ENCODE measurements around the gene LIFR.

LIFR gene

DNA sequence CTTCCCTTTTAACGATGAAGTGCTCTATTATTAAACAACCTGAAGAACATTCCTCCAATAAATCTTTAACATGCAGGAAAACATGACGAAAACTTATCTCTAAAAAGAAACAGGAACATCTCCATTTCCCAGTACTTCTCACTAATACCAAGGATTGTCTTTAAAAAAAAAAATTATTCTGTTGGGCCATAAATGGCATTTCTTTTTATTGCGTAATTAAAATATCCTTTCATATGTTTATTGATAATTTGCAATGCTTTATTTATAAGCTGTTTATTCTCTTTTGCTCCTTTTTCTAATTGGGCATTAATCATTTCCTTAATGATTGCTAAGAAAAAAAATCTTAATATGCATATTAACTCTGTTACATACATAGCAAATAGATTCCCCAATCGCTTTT lies 18.9 kb downstream of the LIFR start:
- Histone ChIP-seq H3K4me3 (ENCODE audit: low read depth, low read length) (no peak overlapping the region), H2BK5ac (ENCODE audit: low read depth, low read length, poor library complexity) (no peak overlapping the region), H2BK120ac (ENCODE audit: insufficient read depth, low read length, poor library complexity) (no peak overlapping the region), H3K23ac (ENCODE audit: low read length) (no peak overlapping the region), H3K9ac (ENCODE audit: low read length) (no peak overlapping the region), H3K27me3 (ENCODE audit: insufficient read depth, low read length) (no peaks in the 10 kb centered on the region), H3K9me3 (ENCODE audit: insufficient read depth, low read depth, low read length) (no peaks in the 10 kb centered on the region), H3K4ac (ENCODE audit: low read depth, low read length) (no peak overlapping the region), H2AK5ac (ENCODE audit: low read length) (no peak overlapping the region), H3K14ac (ENCODE audit: low read length) (no peak overlapping the region), H4K8ac (ENCODE audit: low read depth, low read length) (no peak overlapping the region), H2BK12ac (ENCODE audit: low read length) (no peak overlapping the region), H4K12ac (ENCODE audit: low read depth, low read length) (no peak overlapping the region), H2AFZ (ENCODE audit: insufficient read depth, low read length, poor library complexity) (no peak overlapping the region), H4K91ac (ENCODE audit: low read depth, low read length) (no peak overlapping the region), H3K79me1 (ENCODE audit: low read length) (no peaks in the 10 kb centered on the region), H3K79me2 (ENCODE audit: control insufficient read depth, insufficient read depth, low read length, poor library complexity) (no peaks in the 10 kb centered on the region), H3K4me1 (ENCODE audit: control insufficient read depth in 1 of 2, insufficient read depth in 2 of 2, low read length in 2 of 2) (peaks cover 0 to 2% of the 10 kb centered on the region in 2 experiments), H3K27ac (ENCODE audit: low read depth, low read length) (no peak overlapping the region), H3K4me2 (ENCODE audit: low read length) (no peak overlapping the region), H3K18ac (ENCODE audit: low read length) (no peak overlapping the region), H3K36me3 (ENCODE audit: control insufficient read depth in 1 of 2, insufficient read depth in 2 of 2, low read length in 2 of 2) (peaks cover 0 to under 1% of the 10 kb centered on the region in 2 experiments)
- DNase-seq, result no peak
- no CpG with 5 or more reads among the region's 4 CpGs for WGBS (ENCODE audit: extremely low coverage, insufficient coverage, insufficient read length)

DNA sequence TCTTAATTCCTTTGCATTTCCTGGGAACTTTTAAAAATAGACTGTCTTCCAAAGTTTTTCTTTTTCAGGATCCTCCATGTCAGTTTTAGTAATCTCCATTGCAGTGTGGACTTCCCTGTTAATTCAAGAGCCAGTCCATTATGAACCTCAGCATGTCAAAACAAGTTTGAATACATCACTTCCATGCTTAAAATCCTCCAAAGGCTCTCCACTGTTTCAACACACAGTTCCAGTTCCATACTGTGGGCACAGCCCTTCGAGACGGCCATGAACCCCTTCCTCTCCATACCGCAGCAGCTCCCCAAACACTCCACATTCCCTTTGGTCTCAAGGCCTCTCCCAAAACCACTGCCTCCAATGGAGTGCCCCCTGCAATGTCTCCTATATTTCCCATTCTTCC lies 19.5 kb downstream of the LIFR start:
- no peak overlapping the region for H3K23ac ChIP-seq (ENCODE audit: low read length)
- H3K36me3 ChIP-seq (ENCODE audit: control insufficient read depth in 1 of 2, insufficient read depth in 2 of 2, low read length in 2 of 2), result no peaks in the 10 kb centered on the region
- no peaks in the 10 kb centered on the region for H3K27me3 ChIP-seq (ENCODE audit: insufficient read depth, low read length)
- H2BK12ac ChIP-seq (ENCODE audit: low read length), result no peak overlapping the region
- peaks cover 2% of the 10 kb centered on the region for H3K79me2 ChIP-seq (ENCODE audit: control insufficient read depth, insufficient read depth, low read length, poor library complexity)
- H2BK5ac ChIP-seq (ENCODE audit: low read depth, low read length, poor library complexity), result no peak overlapping the region
- H3K4me1 ChIP-seq (ENCODE audit: control insufficient read depth in 1 of 2, insufficient read depth in 2 of 2, low read length in 2 of 2), result peaks cover 0 to 2% of the 10 kb centered on the region in 2 experiments
- H2AK5ac ChIP-seq (ENCODE audit: low read length), result no peak overlapping the region
- no peaks in the 10 kb centered on the region for H3K9me3 ChIP-seq (ENCODE audit: insufficient read depth, low read depth, low read length)
- no CpG with 5 or more reads among the region's 3 CpGs for WGBS (ENCODE audit: extremely low coverage, insufficient coverage, insufficient read length)
- no peak overlapping the region for H2BK120ac ChIP-seq (ENCODE audit: insufficient read depth, low read length, poor library complexity)
- H3K27ac ChIP-seq (ENCODE audit: low read depth, low read length), result no peak overlapping the region
- H3K79me1 ChIP-seq (ENCODE audit: low read length), result no peaks in the 10 kb centered on the region
- no peak overlapping the region for H3K4me3 ChIP-seq (ENCODE audit: low read depth, low read length)
- no peak overlapping the region for H4K12ac ChIP-seq (ENCODE audit: low read depth, low read length)
- H3K9ac ChIP-seq (ENCODE audit: low read length), result no peak overlapping the region
- no peak overlapping the region for H3K14ac ChIP-seq (ENCODE audit: low read length)
- DNase-seq, result no peak
- no peak overlapping the region for H4K91ac ChIP-seq (ENCODE audit: low read depth, low read length)
- H4K8ac ChIP-seq (ENCODE audit: low read depth, low read length), result no peak overlapping the region
- H3K18ac ChIP-seq (ENCODE audit: low read length), result no peak overlapping the region
- peak overlapping the region; percentile 15 for H3K4ac ChIP-seq (ENCODE audit: low read depth, low read length)
- no peak overlapping the region for H3K4me2 ChIP-seq (ENCODE audit: low read length)
- no peak overlapping the region for H2AFZ ChIP-seq (ENCODE audit: insufficient read depth, low read length, poor library complexity)

DNA sequence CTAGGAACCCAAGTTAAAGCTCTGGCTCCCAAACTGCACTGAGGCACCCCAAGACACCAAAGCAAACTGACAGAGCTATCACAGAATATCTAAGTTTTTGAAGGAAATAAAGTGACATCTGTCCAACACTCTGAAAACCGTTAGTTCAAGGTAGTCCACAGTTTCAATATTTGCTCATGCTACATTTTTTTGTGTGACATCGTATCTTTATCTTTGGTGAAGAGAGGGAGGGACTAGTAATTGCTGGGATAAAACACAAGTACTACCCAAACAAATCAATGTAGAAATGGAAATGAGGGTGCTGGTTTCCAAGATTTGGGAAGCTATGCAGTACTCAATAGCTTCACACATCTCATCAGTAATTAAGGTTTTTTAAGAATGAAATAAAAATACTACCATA lies 20.6 kb downstream of the LIFR start:
- no CpG with 5 or more reads among the region's 2 CpGs for WGBS (ENCODE audit: extremely low coverage, insufficient coverage, insufficient read length)
- H3K9me3 ChIP-seq (ENCODE audit: insufficient read depth, low read depth, low read length), result no peaks in the 10 kb centered on the region
- H2BK12ac ChIP-seq (ENCODE audit: low read length), result no peak overlapping the region
- no peak overlapping the region for H4K91ac ChIP-seq (ENCODE audit: low read depth, low read length)
- H3K18ac ChIP-seq (ENCODE audit: low read length), result no peak overlapping the region
- H2BK5ac ChIP-seq (ENCODE audit: low read depth, low read length, poor library complexity), result no peak overlapping the region
- H2BK120ac ChIP-seq (ENCODE audit: insufficient read depth, low read length, poor library complexity), result no peak overlapping the region
- no peaks in the 10 kb centered on the region for H3K36me3 ChIP-seq (ENCODE audit: control insufficient read depth in 1 of 2, insufficient read depth in 2 of 2, low read length in 2 of 2)
- no peak for DNase-seq
- H4K8ac ChIP-seq (ENCODE audit: low read depth, low read length), result no peak overlapping the region
- H3K4me3 ChIP-seq (ENCODE audit: low read depth, low read length), result no peak overlapping the region
- H3K27ac ChIP-seq (ENCODE audit: low read depth, low read length), result no peak overlapping the region
- H3K23ac ChIP-seq (ENCODE audit: low read length), result no peak overlapping the region
- no peak overlapping the region for H3K9ac ChIP-seq (ENCODE audit: low read length)
- no peak overlapping the region for H2AFZ ChIP-seq (ENCODE audit: insufficient read depth, low read length, poor library complexity)
- H4K12ac ChIP-seq (ENCODE audit: low read depth, low read length), result no peak overlapping the region
- H3K4me1 ChIP-seq (ENCODE audit: control insufficient read depth in 1 of 2, insufficient read depth in 2 of 2, low read length in 2 of 2), result peaks cover 0 to 2% of the 10 kb centered on the region in 2 experiments
- H2AK5ac ChIP-seq (ENCODE audit: low read length), result no peak overlapping the region
- peaks cover 2% of the 10 kb centered on the region for H3K79me2 ChIP-seq (ENCODE audit: control insufficient read depth, insufficient read depth, low read length, poor library complexity)
- H3K27me3 ChIP-seq (ENCODE audit: insufficient read depth, low read length), result no peaks in the 10 kb centered on the region
- no peaks in the 10 kb centered on the region for H3K79me1 ChIP-seq (ENCODE audit: low read length)
- H3K4me2 ChIP-seq (ENCODE audit: low read length), result no peak overlapping the region
- H3K4ac ChIP-seq (ENCODE audit: low read depth, low read length), result no peak overlapping the region
- no peak overlapping the region for H3K14ac ChIP-seq (ENCODE audit: low read length)

DNA sequence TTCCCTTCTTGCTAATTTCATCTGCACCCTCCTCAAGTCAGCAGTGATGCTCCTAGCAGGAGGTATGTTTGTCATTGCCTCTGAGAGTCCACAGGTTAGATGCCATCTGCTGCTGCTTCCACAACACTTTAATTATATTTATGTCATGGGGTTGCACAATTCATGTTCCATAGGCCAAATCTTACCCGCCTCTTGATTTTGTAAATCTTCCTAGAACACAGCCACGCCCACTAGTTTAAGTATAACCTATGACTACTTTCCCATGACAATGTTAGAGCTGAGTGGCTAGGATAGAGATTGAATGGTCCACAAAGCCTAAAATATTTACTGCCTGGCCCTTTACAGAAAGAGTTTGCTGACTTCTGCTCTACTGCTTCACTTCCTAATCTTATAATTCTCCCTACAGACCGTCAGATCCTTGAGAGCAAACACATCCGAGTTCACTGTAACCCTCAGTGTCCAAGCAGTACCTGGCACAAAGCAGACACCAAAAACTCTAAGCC lies 21.1 kb downstream of the LIFR start:
- Histone ChIP-seq H2BK5ac (ENCODE audit: low read depth, low read length, poor library complexity) (no peak overlapping the region), H2BK120ac (ENCODE audit: insufficient read depth, low read length, poor library complexity) (no peak overlapping the region), H3K27me3 (ENCODE audit: insufficient read depth, low read length) (no peaks in the 10 kb centered on the region), H4K91ac (ENCODE audit: low read depth, low read length) (no peak overlapping the region), H3K4ac (ENCODE audit: low read depth, low read length) (no peak overlapping the region), H2BK12ac (ENCODE audit: low read length) (no peak overlapping the region), H3K79me1 (ENCODE audit: low read length) (no peaks in the 10 kb centered on the region), H3K23ac (ENCODE audit: low read length) (no peak overlapping the region), H3K9ac (ENCODE audit: low read length) (no peak overlapping the region), H2AFZ (ENCODE audit: insufficient read depth, low read length, poor library complexity) (no peak overlapping the region), H3K4me3 (ENCODE audit: low read depth, low read length) (no peak overlapping the region), H4K8ac (ENCODE audit: low read depth, low read length) (no peak overlapping the region), H3K4me2 (ENCODE audit: low read length) (no peak overlapping the region), H3K27ac (ENCODE audit: low read depth, low read length) (no peak overlapping the region), H4K12ac (ENCODE audit: low read depth, low read length) (no peak overlapping the region), H3K36me3 (ENCODE audit: control insufficient read depth in 1 of 2, insufficient read depth in 2 of 2, low read length in 2 of 2) (no peaks in the 10 kb centered on the region), H3K4me1 (ENCODE audit: control insufficient read depth in 1 of 2, insufficient read depth in 2 of 2, low read length in 2 of 2) (peaks cover 0 to 2% of the 10 kb centered on the region in 2 experiments), H3K14ac (ENCODE audit: low read length) (no peak overlapping the region), H3K9me3 (ENCODE audit: insufficient read depth, low read depth, low read length) (no peaks in the 10 kb centered on the region), H2AK5ac (ENCODE audit: low read length) (no peak overlapping the region), H3K18ac (ENCODE audit: low read length) (no peak overlapping the region), H3K79me2 (ENCODE audit: control insufficient read depth, insufficient read depth, low read length, poor library complexity) (peaks cover 2% of the 10 kb centered on the region)
- peak in 1 of 2 donors; percentile 54 for DNase-seq
- no CpG with 5 or more reads among the region's 4 CpGs for WGBS (ENCODE audit: extremely low coverage, insufficient coverage, insufficient read length)
